HG03460 (cell line): ENCODE data around the gene NABP1.

Experiments
- ATAC-seq: cut with Tn5 transposase; IDR thresholded peaks from one replicate; pipeline ENCODE4 v1.9.1; 2021; ENCODE audit not compliant: unreplicated experiment

The NABP1 gene

DNA sequence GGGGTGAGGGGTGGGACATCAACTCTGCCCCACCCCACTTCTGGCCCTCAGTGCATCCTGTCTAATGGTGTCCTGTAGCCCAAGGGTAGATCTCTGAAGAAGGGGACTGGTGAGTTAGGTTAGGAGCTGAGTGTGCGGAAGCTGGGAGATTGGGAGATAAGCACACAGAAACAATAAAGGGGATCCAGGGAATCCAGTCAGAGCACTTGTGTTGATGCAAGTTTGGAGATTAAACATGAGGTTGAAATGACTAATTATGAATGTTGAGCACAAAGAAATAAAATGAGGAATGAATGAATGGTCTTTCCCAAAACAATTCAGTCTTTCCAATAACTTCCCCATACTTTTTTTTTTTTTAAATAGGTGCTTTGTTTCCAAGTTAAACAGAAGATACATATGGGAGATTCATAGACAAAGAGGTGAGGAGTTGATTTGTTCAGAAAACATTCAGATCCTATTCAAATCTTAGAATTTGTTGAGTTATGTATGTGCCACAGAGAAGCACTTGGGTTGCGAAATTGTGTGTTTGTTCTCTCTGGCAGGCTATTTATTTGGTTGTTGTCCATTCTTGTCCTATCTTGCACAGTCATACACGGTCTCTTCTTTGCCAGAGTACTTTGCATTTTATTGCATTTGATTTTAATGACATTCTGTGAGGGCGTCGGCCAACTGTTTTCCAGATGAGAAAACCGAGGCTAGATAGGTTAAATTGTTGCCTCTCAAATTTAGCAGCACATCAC lies 31.6 kb upstream of the NABP1 start:
- ATAC-seq, result no peak

DNA sequence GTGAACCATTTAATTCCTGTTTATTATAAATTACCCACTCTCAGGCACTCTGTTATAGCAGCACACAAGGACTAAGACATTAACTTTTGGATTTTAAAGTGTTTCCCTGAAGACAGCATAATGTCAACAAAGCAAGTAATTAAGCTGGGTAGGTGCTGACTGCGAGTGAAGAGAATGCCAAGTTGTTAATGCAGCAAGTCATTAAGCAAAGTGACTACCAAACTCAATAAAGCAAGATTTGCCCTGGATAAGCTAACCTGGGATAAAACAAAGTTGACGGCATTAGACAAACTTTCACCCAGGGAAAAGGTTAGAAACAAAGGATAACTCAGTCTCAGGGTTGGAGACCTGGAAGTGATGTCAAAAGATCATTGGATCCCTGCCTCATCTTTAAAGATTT lies 28.4 kb upstream of the NABP1 start:
- ATAC-seq, result no peak

GRCh38 chr2:191650896-191651773 lies 26.8 kb upstream of the NABP1 start:
- ATAC-seq, result peak; percentile 98

GRCh38 chr2:191653667-191654391 lies 24.1 kb upstream of the NABP1 start:
- no peak for ATAC-seq

GRCh38 chr2:191656391-191656790 lies 21.5 kb upstream of the NABP1 start:
- ATAC-seq, result no peak

GRCh38 chr2:191656792-191657191 lies 21.1 kb upstream of the NABP1 start:
- ATAC-seq, result no peak

- ATAC-seq, result no peak
Observed at GRCh38 chr2:191657977-191658376, 20.0 kb upstream of the NABP1 start.

- no peak for ATAC-seq
Observed at GRCh38 chr2:191659198-191659597, 18.7 kb upstream of the NABP1 start.

GRCh38 chr2:191660575-191660974 lies 17.4 kb upstream of the NABP1 start:
- ATAC-seq, result no peak

DNA sequence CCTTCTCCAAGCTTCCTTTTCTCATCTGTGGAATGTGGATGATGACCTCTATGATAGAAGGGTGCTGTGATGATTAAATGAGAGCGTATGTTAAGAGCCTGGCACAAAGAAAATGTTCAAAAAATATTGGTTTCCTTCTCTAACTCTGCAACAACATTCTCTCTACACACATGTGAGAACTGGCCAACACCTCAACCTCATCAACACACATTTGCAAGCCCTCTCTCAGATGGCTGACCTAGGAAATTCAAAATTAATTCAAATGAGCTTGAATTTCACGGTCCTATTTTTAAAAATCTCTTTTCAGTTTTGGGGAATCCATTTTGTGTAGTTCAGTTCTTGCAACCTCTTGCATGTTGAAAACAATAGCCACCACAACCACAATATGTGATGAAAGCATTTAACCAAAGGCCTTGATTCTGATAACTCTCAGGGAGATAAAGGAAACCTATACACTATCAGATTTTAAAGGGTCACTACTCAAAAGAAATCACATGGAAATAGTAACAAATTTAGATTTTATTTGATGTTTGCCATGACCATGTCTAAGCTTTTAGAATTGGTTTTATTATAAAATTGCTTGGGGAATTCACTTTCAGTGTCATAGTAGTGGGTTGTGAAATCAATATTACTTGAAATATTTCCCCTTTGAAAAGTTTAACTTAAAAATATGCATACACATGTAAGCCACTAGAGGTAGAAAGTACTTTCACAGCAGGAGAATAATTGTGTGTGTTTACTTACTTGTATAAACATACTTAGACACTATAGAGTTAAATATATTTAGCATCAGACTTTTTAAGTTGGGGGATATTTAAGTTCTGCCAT lies 16.6 kb upstream of the NABP1 start:
- no peak for ATAC-seq

GRCh38 chr2:191664823-191665677 lies 12.9 kb upstream of the NABP1 start:
- no peak for ATAC-seq

- ATAC-seq, result no peak
Observed at GRCh38 chr2:191666226-191666625, 11.7 kb upstream of the NABP1 start.

GRCh38 chr2:191666732-191667131 lies 11.2 kb upstream of the NABP1 start:
- ATAC-seq, result peak; percentile 65

DNA sequence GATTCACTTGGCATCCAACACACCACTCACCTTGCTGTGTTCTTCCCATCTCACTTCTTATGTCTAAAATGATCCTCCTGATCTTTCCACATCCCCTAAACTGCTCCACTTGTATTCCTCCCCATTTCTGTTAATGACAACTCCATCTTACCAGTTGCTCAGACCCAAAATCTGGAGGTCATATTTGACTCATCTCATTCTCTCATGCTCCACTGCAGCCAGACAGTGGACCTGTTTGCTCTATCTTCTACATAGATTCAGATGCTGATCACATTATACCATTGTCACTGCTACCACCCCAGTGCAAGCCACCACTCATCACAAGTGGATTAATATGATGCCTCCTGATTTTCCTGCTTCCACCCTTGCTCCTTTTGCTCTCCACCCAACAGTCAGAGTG lies 7.9 kb upstream of the NABP1 start:
- peak; percentile 58 for ATAC-seq

GRCh38 chr2:191670787-191671186 lies 7.1 kb upstream of the NABP1 start:
- no peak for ATAC-seq

DNA sequence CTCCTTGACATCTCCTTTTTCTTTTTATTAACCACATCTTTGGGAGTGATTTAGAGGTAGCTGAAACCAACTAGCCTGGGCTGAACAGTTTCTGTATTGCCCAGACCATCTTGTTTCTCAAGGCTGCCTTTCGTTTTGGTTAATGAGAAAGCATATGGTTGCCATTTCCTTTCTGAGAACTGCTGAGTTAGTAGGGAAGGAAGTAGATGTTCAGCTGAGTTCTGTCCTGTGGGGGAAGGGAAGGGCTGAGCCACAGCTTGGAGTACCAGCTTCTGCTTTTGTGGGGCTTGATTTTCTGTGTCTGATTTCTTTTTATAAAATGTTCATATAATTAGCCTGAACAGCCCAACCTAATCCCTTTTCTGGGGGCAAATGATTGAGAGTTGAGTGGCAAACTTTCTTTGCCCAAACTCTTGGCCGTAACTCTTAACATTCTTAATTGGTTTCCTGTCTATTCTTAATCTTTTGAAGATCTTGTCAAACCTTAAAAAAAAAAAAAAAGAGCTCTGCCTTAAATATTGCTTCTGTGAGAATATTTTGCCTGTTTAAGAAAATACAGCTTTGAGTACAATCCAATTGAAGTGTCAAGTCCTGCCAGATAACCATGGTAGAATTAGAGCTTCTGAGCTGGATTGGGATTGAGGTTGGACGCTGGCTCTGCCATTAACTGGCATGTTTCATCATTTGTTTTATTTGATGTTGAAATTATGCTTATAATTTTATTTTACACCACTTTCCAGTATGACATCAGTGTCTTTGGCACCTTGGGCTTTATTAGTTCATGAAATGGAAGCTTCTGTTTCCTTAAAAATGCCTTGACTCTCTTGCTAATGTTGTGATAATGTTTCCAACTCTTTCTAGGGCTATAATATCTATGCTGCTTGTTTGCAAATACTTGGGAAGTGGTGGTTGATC lies 1.9 kb upstream of the NABP1 start:
- ATAC-seq, result peak; percentile 62

- peak; percentile 28 for ATAC-seq
Observed at GRCh38 chr2:191676790-191677645, 918 bp upstream of the NABP1 start.
